Umbilical cord (tissue), 1 donor: ENCODE measurements around the gene EEA1. TPM values are rescaled to one million over a fixed set of nuclear protein-coding genes. Genes with fewer than 3 reads are reported as not detected.

ENCODE experiments used
- total RNA-seq: library from RNA; depleted of rRNA; stranded (reverse); fragments of >200 nt; gene quantifications from one replicate; pipeline ENCODE4 v1.2.3, GENCODE V29; 2014; ENCODE audit warnings: low replicate concordance; ENCODE audit not compliant: insufficient read depth

The EEA1 gene
- total RNA-seq, 1 donor from 2014 or later, result 28.2 TPM

Other genes starting within 250 kb of the EEA1 start
- gene PLEKHG7, start 226.3 kb downstream of the EEA1 start, total RNA-seq, result 8.2 TPM